HepG2 (cell line): Measurements from ENCODE around the gene ITPR1. TPM values are rescaled to one million over a fixed set of nuclear protein-coding genes. Genes with fewer than 3 reads are reported as not detected.

ENCODE experiments used
- MEF2D ChIP-seq: sonication (generic); formaldehyde crosslinking; IDR thresholded peaks from 2 replicates; pipeline ENCODE4 v1.5.1; 2020; ENCODE audit warnings: mild to moderate bottlenecking, missing genetic modification reagents
- PHF20 ChIP-seq: sonication (generic); formaldehyde crosslinking; IDR thresholded peaks from 2 replicates; pipeline ENCODE4 v1.5.0; 2020; ENCODE audit warnings: mild to moderate bottlenecking, missing genetic modification reagents
- SAP130 ChIP-seq: IDR thresholded peaks from 2 replicates; pipeline ENCODE4 v1.6.1; 2016; ENCODE audit warnings: low read depth
- TBL1XR1 ChIP-seq: fragments of 150-350 bp; IDR thresholded peaks from 2 replicates; pipeline ENCODE4 v1.6.1; 2014; ENCODE audit warnings: borderline replicate concordance, low read length; ENCODE audit not compliant: partially characterized antibody
- ZNF124 ChIP-seq: sonication (generic); formaldehyde crosslinking; IDR thresholded peaks from 2 replicates; pipeline ENCODE4 v1.4.0; 2020; ENCODE audit warnings: missing genetic modification reagents
- ZNF644 ChIP-seq: IDR thresholded peaks from 2 replicates; pipeline ENCODE4 v1.6.1; 2016; ENCODE audit warnings: low read depth
- ZSCAN22 ChIP-seq: sonication (generic); formaldehyde crosslinking; IDR thresholded peaks from 2 replicates; pipeline ENCODE4 v1.4.0; 2020; ENCODE audit warnings: mild to moderate bottlenecking, missing genetic modification reagents
- polyA plus RNA-seq, 8 experiments: library from polyadenylated mRNA; depleted of rRNA in 3 of 8; stranded (reverse) in 7 of 8; unstranded in 1 of 8; fragments of >200 nt; fragmentation: Illumina TruSeq in 4 of 8; extraction: Trizol in 4 of 8; gene quantifications; 2 replicates each; pipeline versions ENCODE4 v1.2.1 to v1.2.3, GENCODE V29; 2011 to 2016; ENCODE audit warnings: low read depth in 4 of 8, missing spikeins in 1 of 8, mixed read lengths in 1 of 8; ENCODE audit not compliant: insufficient read depth in 1 of 8
- total RNA-seq, 5 experiments: library from RNA; depleted of rRNA; stranded (reverse); fragments of >200 nt; fragmentation: Illumina TruSeq; extraction: Trizol; gene quantifications; 2 replicates each; pipeline ENCODE4 v1.2.3, GENCODE V29; 2016; ENCODE audit warnings: low read depth in 1 of 5
- TF ChIP-seq, protein P1 (sequence below): IDR thresholded peaks from 2 replicates; pipeline ENCODE4 v1.6.1; 2016; ENCODE audit warnings: missing biosample characterization, missing genetic modification reagents, low read depth
- TF ChIP-seq, protein P2 (sequence below): sonication (generic); formaldehyde crosslinking; IDR thresholded peaks from 2 replicates; pipeline ENCODE4 v1.4.0; 2020; ENCODE audit warnings: missing genetic modification reagents

Gene ITPR1
- total and polyA plus RNA-seq, 2 of the 13 experiments (the other 11 are each of a cell fraction or from before 2014, with no cell fraction given), result 10.0 to 11.4 TPM

DNA sequence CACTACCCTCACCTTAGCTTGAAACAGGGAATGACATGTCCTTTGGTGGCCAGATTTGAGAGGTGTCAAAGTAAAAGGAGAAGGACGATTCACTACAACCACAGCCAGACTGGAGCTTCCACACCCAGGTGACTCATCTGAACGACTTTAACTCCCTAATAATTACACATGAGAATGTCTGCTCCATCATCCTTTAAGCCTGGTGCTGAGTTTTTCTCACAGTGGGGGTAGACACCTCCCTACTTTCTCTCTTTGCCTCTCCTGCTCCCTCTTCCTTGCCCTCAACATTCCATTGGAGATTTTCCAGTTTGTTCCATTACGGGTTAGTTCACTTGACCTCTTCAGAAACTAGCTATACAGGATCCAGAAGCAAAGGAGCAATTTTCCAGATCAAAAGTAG, 331.8 kb downstream of the ITPR1 start (continued):
- no peak for TF ChIP-seq TBL1XR1
- no peak for TF ChIP-seq MEF2D
- no peak for TF ChIP-seq ZNF124 (CRISPR knock-in tag)
- TF ChIP-seq, protein P1, sequence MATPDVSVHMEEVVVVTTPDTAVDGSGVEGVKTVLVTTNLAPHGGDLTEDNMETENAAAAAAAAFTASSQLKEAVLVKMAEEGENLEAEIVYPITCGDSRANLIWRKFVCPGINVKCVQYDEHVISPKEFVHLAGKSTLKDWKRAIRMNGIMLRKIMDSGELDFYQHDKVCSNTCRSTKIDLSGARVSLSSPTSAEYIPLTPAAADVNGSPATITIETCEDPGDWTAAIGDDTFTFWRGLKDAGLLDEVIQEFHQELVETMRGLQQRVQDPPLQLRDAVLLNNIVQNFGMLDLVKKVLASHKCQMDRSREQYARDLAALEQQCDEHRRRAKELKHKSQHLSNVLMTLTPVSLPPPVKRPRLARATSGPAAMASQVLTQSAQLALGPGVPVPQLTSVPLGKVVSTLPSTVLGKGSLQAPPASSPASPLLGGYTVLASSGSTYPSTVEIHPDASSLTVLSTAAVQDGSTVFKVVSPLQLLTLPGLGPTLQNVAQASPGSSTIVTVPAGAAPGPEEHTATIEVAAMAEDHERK (CRISPR knock-in tag), result no peak
- no peak for TF ChIP-seq PHF20
- TF ChIP-seq ZNF644, result no peak
- TF ChIP-seq SAP130, result no peak
- TF ChIP-seq ZSCAN22 (CRISPR knock-in tag), result no peak
- TF ChIP-seq, protein P2, sequence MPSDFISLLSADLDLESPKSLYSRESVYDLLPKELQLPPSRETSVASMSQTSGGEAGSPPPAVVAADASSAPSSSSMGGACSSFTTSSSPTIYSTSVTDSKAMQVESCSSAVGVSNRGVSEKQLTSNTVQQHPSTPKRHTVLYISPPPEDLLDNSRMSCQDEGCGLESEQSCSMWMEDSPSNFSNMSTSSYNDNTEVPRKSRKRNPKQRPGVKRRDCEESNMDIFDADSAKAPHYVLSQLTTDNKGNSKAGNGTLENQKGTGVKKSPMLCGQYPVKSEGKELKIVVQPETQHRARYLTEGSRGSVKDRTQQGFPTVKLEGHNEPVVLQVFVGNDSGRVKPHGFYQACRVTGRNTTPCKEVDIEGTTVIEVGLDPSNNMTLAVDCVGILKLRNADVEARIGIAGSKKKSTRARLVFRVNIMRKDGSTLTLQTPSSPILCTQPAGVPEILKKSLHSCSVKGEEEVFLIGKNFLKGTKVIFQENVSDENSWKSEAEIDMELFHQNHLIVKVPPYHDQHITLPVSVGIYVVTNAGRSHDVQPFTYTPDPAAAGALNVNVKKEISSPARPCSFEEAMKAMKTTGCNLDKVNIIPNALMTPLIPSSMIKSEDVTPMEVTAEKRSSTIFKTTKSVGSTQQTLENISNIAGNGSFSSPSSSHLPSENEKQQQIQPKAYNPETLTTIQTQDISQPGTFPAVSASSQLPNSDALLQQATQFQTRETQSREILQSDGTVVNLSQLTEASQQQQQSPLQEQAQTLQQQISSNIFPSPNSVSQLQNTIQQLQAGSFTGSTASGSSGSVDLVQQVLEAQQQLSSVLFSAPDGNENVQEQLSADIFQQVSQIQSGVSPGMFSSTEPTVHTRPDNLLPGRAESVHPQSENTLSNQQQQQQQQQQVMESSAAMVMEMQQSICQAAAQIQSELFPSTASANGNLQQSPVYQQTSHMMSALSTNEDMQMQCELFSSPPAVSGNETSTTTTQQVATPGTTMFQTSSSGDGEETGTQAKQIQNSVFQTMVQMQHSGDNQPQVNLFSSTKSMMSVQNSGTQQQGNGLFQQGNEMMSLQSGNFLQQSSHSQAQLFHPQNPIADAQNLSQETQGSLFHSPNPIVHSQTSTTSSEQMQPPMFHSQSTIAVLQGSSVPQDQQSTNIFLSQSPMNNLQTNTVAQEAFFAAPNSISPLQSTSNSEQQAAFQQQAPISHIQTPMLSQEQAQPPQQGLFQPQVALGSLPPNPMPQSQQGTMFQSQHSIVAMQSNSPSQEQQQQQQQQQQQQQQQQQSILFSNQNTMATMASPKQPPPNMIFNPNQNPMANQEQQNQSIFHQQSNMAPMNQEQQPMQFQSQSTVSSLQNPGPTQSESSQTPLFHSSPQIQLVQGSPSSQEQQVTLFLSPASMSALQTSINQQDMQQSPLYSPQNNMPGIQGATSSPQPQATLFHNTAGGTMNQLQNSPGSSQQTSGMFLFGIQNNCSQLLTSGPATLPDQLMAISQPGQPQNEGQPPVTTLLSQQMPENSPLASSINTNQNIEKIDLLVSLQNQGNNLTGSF, result no peak
- TF ChIP-seq, all 625 proteins: peak for 0
